RWPE1 (cell line): ENCODE results near the gene HDGF.
A peak's percentile ranks its signal among the peaks of the same experiment; 100 is the strongest.

Experiments
- CTCF ChIA-PET: fragments of 350-600 bp; sonication (Branson Sonifier 250); formaldehyde crosslinking; extraction: SDS; loops from one replicate; lab custom pipeline; 2021; lab: Yijun Ruan, JAX
- POLR2A ChIA-PET: fragments of 400-600 bp; formaldehyde crosslinking; extraction: SDS; loops from one replicate; lab custom pipeline; 2020; ENCODE audit warnings: antibody characterized with exemption; ENCODE audit not compliant: low non-redundant PET; lab: Yijun Ruan, JAX
- DNase-seq: peaks from one replicate; pipeline ENCODE4 v3.0.0; 2012; ENCODE audit warnings: low spot score
- H3K27ac ChIP-seq: fragments of 450-650 bp; 2 replicates; pipeline ENCODE4 v1.5.1; 2017
- TF ChIP-seq, protein P1 (sequence below): fragments of 450-650 bp; conservative IDR thresholded peaks from 2 replicates; pipeline ENCODE4 v1.5.1; 2017; ENCODE audit warnings: low read depth, mild to moderate bottlenecking

HDGF gene

DNA sequence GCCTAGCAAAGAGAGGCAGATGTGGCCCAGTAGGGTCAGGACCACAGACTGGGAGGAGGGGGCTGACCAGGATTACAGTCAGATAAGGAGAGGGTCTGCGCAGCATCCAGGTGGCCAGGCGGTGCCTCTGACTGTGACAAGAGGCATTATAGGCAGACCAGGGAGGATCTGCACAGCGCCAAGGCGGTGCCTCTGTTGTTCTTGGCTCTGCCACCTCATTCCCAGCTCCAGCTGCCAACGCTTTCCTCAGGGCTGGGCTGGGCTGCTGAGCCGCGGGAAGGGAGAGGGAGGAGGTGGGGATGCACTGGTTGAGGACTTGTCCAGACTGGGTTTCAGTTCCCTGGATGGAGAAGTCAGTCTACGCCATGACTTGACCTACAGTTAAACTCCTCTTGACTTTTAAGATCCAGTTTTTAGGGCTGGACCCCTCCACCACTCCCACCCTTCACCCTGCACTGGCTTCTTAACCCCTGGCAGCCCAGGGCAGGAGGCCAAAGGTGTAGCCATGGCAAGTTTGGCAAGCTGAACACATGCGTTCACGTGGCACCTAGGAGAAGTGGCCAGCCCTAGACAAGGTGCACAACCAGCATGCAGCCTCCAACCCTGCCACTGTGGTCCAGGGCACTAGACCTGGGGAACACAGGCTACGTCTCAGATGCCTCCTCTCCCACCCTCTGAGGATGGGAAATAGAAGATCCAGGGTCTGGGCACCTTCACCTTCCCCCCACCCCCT is 41.6 kb downstream of the HDGF start:
- CTCF ChIA-PET, result interaction anchor here (1.3 to 17.0 kb wide), 3 partner anchors 16 to 218 kb away, joined by 3 to 225 read pairs (median 5); no protein-coding TSS in a partner anchor
- TF ChIP-seq, protein P1, sequence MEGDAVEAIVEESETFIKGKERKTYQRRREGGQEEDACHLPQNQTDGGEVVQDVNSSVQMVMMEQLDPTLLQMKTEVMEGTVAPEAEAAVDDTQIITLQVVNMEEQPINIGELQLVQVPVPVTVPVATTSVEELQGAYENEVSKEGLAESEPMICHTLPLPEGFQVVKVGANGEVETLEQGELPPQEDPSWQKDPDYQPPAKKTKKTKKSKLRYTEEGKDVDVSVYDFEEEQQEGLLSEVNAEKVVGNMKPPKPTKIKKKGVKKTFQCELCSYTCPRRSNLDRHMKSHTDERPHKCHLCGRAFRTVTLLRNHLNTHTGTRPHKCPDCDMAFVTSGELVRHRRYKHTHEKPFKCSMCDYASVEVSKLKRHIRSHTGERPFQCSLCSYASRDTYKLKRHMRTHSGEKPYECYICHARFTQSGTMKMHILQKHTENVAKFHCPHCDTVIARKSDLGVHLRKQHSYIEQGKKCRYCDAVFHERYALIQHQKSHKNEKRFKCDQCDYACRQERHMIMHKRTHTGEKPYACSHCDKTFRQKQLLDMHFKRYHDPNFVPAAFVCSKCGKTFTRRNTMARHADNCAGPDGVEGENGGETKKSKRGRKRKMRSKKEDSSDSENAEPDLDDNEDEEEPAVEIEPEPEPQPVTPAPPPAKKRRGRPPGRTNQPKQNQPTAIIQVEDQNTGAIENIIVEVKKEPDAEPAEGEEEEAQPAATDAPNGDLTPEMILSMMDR, result no peak
- DNase-seq, result peak; percentile 91
- POLR2A ChIA-PET, result no interaction called here
- H3K27ac ChIP-seq, result peak overlapping the region; percentile 95

DNA sequence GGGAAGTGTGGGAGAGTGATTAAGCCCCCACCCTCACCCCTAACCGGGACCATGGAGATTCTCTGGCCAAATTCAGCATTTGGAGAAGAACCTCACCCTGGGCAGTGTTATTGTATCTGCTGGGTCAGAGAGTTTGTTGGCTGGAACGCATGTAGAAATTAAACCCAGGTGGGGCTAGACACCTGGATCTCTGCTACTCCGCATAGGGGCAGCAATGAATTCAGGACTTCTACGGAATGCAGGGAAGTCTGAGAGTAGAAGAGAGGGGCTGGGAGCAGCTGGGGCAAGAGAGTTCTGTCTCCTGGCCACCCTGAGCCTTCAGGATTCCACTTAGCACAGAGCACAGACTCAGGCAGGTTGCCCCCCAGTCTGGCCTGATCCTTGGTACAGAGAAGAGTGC is 42.4 kb downstream of the HDGF start:
- peak overlapping the region; percentile 95 for H3K27ac ChIP-seq
- ChIA-PET CTCF (interaction anchor here (0.8 to 17.0 kb wide), 4 partner anchors 16 to 51 kb away, joined by 3 to 225 read pairs (median 4); no protein-coding TSS in a partner anchor), POLR2A (no interaction called here)
- DNase-seq, result no peak
- TF ChIP-seq, protein P1, result no peak

DNA sequence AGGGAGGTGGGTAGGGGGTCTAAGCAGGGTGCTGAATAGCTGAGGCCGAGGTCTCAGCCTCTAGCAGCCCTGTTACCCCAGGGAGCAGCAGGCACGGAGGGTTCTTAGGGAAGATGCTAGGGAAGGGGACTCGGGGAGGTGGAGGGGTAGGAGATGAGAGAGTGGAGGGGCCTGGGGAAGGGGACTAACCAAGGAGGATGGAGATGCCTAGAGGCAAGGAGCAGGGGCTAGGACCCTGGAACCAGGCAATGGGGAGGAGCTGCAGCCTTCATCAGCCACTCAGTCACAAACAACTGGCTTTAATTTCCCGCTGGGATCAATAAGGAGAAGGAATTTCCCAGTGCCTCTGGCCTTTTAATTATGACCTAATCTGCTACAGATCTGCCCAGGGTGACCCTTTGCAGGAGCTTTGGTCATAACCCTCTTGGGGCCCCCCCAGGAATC is 43.2 kb downstream of the HDGF start:
- peak overlapping the region; percentile 95 for H3K27ac ChIP-seq
- ChIA-PET CTCF (interaction anchor here (0.5 to 17.0 kb wide), 6 partner anchors 14 to 50 kb away, joined by 3 to 225 read pairs (median 5); partner anchors contain the start of genes ISG20L2 and METTL25B), POLR2A (no interaction called here)
- TF ChIP-seq, protein P1, result no peak
- no peak for DNase-seq

DNA sequence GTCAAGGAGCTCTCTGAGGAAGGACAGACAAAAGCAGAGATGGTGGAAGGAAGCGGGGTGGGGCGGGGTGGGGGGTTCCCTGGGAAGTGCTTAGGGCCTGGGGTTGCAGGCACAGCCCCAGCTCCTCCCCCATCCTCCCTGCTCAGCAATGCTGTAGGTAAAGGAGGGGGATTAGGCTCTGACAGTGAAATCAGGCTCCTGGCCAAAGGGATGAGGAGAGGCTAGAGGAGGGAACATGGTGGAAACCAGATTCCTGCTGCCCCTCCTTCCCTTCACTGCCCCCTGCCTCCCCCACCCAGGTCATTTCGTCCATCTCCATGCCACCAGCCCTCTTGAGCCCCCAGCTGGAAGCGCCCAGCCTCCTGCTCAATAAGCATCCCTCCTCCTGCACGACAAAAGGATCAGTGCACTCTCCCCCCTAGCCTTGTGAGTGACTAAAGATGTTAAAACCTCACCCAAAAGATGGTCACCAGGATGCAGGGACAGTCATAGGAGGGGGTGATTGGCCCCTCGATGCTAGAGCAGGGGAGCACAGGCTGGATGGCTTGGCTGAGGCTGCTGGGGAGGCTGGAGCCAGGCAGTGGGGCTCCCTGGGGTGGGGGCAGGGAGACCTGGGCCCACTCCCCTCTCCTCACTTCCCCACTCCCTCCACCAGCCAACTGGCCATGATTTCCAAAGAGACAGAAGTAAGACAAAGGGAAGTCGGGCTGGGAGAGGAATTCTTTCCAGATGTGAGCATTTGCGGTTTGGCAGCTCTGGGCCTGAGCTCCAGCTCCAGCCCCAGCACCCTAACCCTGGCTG is 43.9 kb downstream of the HDGF start:
- TF ChIP-seq, protein P1, result no peak
- ChIA-PET CTCF (interaction anchor here (0.5 to 17.0 kb wide), 4 partner anchors 15 to 104 kb away, joined by 3 to 225 read pairs (median 17); partner anchors contain the start of genes ISG20L2 and METTL25B), POLR2A (interaction anchor here (0.7 kb wide), 1 partner anchor 46 kb away, joined by 7 read pairs; no protein-coding TSS in a partner anchor)
- peak overlapping the region; percentile 95 for H3K27ac ChIP-seq
- DNase-seq, result no peak

DNA sequence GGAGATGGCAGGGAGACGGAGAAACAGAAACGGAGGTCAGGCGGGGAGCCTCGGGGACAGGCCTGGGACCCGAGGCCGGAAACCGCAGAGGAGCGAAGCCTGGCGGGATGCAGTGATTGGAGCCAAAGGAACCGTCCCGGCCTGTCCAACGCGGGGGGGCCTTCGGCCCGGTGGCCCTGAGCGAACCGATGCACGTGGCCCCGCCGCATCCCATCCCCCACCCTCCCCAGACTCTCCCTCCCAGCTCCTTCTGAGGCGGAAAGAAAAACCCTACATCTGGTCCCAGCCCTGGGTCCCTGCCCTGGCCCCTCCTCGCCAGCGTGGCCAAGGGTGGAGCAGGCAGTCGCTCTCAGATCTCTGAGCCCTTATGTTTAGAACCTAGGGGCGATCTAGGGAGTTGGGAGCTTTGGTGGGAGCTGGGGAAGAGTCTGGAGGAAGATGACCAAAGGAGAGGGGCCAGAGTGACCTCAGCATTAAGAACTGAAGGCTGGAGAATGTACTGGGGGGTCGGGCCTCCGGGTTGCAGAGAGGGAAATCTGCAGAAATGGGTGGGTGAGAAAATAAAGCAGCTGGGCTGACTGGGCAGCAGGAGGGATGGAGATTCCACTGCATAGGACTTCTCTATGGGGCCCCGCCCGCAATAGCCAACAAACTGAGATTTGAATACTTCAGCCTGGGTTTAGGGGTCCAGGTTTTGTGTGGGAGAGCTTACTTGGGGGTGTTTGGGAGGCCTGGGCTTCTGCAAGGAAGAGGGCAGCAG is 44.6 kb downstream of the HDGF start:
- ChIA-PET CTCF (interaction anchor here (0.9 to 17.0 kb wide), 7 partner anchors 8 to 105 kb away, joined by 3 to 225 read pairs (median 6); partner anchors contain the start of genes ISG20L2 and METTL25B), POLR2A (interaction anchor here (0.7 kb wide), 1 partner anchor 45 kb away, joined by 7 read pairs; no protein-coding TSS in a partner anchor)
- no peak for DNase-seq
- TF ChIP-seq, protein P1, result no peak
- H3K27ac ChIP-seq, result peak overlapping the region; percentile 95
